Chondrocyte (in vitro differentiated cells): ENCODE data around the gene SLIT2. TPM values are rescaled to one million over a fixed set of nuclear protein-coding genes. Genes with fewer than 3 reads are reported as not detected.

Source experiments
- DNase-seq: peaks from one replicate; pipeline ENCODE4 v3.0.0; 2021; ENCODE audit warnings: mixed read lengths, low spot score
- H3K27ac Mint-ChIP-seq: one replicate; pipeline ENCODE4 v1.8.0; 2021; ENCODE audit warnings: mild to moderate bottlenecking, moderate library complexity, mixed read lengths; ENCODE audit not compliant: unreplicated experiment
- H3K27me3 Mint-ChIP-seq: 2 replicates; pipeline ENCODE4 v1.8.0; 2021; ENCODE audit warnings: low read depth, mixed read lengths
- H3K36me3 Mint-ChIP-seq: 2 replicates; pipeline ENCODE4 v1.8.0; 2021; ENCODE audit warnings: low read depth, mixed read lengths
- H3K4me1 Mint-ChIP-seq: 2 replicates; pipeline ENCODE4 v1.8.0; 2021; ENCODE audit warnings: low read depth, mild to moderate bottlenecking, mixed read lengths
- H3K4me3 Mint-ChIP-seq: one replicate; pipeline ENCODE4 v1.8.0; 2021; ENCODE audit warnings: mild to moderate bottlenecking, moderate library complexity, mixed read lengths; ENCODE audit not compliant: unreplicated experiment
- H3K9me3 Mint-ChIP-seq: 2 replicates; pipeline ENCODE4 v1.8.0; 2021; ENCODE audit warnings: low read depth, mixed read lengths
- CTCF ChIP-seq: fragments of 200-600 bp; sonication (generic); IDR thresholded peaks from 2 replicates; pipeline ENCODE4 v1.5.0; 2021; ENCODE audit warnings: antibody characterized with exemption, mild to moderate bottlenecking, moderate library complexity
- total RNA-seq: library from RNA; stranded (reverse); gene quantifications from 3 replicates; pipeline ENCODE4 v1.2.1, GENCODE V29; 2021

The SLIT2 gene
- total RNA-seq, 1 donor from 2014 or later = 36.6 TPM

- H3K4me3 Mint-ChIP-seq = no peak overlapping the region
Observed at GRCh38 chr4:20271950-20272349, 20.2 kb downstream of the SLIT2 start.

GRCh38 chr4:20272411-20272872 is 20.7 kb downstream of the SLIT2 start:
- H3K9me3 Mint-ChIP-seq = no peaks in the 10 kb centered on the region
- no peaks in the 10 kb centered on the region for H3K27me3 Mint-ChIP-seq
- H3K4me3 Mint-ChIP-seq = no peak overlapping the region
- no peak overlapping the region for H3K27ac Mint-ChIP-seq
- no peak for TF ChIP-seq CTCF
- peaks cover 4% of the 10 kb centered on the region for H3K4me1 Mint-ChIP-seq
- peaks cover 5% of the 10 kb centered on the region for H3K36me3 Mint-ChIP-seq
- DNase-seq = no peak

More at GRCh38 chr4:20271950-20272349, 20.2 kb downstream of the SLIT2 start:
- H3K27me3 Mint-ChIP-seq = no peaks in the 10 kb centered on the region
- TF ChIP-seq CTCF = no peak
- no peak for DNase-seq
- H3K36me3 Mint-ChIP-seq = peaks cover 5% of the 10 kb centered on the region
- no peaks in the 10 kb centered on the region for H3K9me3 Mint-ChIP-seq
- peaks cover 4% of the 10 kb centered on the region for H3K4me1 Mint-ChIP-seq
- H3K27ac Mint-ChIP-seq = no peak overlapping the region

- Mint-ChIP-seq H3K4me3 (no peak overlapping the region), H3K36me3 (peaks cover 2% of the 10 kb centered on the region), H3K27me3 (no peaks in the 10 kb centered on the region), H3K27ac (no peak overlapping the region), H3K9me3 (no peaks in the 10 kb centered on the region), H3K4me1 (peaks cover 7% of the 10 kb centered on the region)
- no peak for DNase-seq
- TF ChIP-seq CTCF = no peak
Observed at GRCh38 chr4:20273793-20274192, 22.1 kb downstream of the SLIT2 start.

GRCh38 chr4:20276848-20277247 is 25.1 kb downstream of the SLIT2 start:
- H3K4me3 Mint-ChIP-seq = no peak overlapping the region
- no peak overlapping the region for H3K27ac Mint-ChIP-seq
- no peaks in the 10 kb centered on the region for H3K36me3 Mint-ChIP-seq
- no peak for TF ChIP-seq CTCF
- H3K27me3 Mint-ChIP-seq = no peaks in the 10 kb centered on the region
- H3K4me1 Mint-ChIP-seq = peaks cover 9% of the 10 kb centered on the region
- H3K9me3 Mint-ChIP-seq = no peaks in the 10 kb centered on the region
- DNase-seq = no peak

- DNase-seq = no peak
- Mint-ChIP-seq H3K4me3 (no peak overlapping the region), H3K4me1 (peaks cover 7% of the 10 kb centered on the region), H3K27me3 (no peaks in the 10 kb centered on the region), H3K27ac (no peak overlapping the region), H3K36me3 (no peaks in the 10 kb centered on the region), H3K9me3 (no peaks in the 10 kb centered on the region)
- TF ChIP-seq CTCF = no peak
Observed at GRCh38 chr4:20278195-20278594, 26.5 kb downstream of the SLIT2 start.
